ENCODE measurements around the gene SLC35F3. TPM values are rescaled to one million over a fixed set of nuclear protein-coding genes. Genes with fewer than 3 reads are reported as not detected.

SLC35F3 gene
- total RNA-seq, 5 donors from 2014 or later (not counting 1 experiment from before 2014, with no cell fraction given): 0.19 to 4.6 (median 1.3) TPM; not detected in 1

- Histone ChIP-seq H3K9me3 (no peaks in the 10 kb centered on the region), H3K4me3 (ENCODE audit: control insufficient read depth in 1 of 2, extremely low read depth in 1 of 2, low read length in 1 of 2) (peak overlapping the region; percentile 39 to 40), H3K27me3 (replicated peaks in 1 of 2; ENCODE audit: control insufficient read depth in 2 of 2, extremely low read depth in 1 of 2, insufficient read depth in 2 of 2, low read length in 1 of 2) (peaks cover 0 to 29% of the 10 kb centered on the region in 2 experiments), H3K4me1 (ENCODE audit: control insufficient read depth in 1 of 2, extremely low read depth in 1 of 2, insufficient read depth in 2 of 2, low read length in 2 of 2) (peaks cover 0 to 29% of the 10 kb centered on the region in 2 experiments), H3K27ac (ENCODE audit: low read length) (no peak overlapping the region), H3K36me3 (ENCODE audit: control insufficient read depth in 2 of 2, extremely low read depth in 1 of 2, insufficient read depth in 1 of 2, low read length in 1 of 2) (no peaks in the 10 kb centered on the region)
- ChIA-PET CTCF (interaction anchor here in 1 of 2 donors (2.6 kb wide), 1 partner anchor 95 kb away, joined by 10 read pairs; no protein-coding TSS in a partner anchor), POLR2A (no interaction called here)
- WGBS (ENCODE audit: insufficient coverage): 2% methylated on average over 68 of the region's 69 CpGs
- peak overlapping the region in 1 of 2 donors; percentile 63 for H3K27ac Mint-ChIP-seq
- peaks cover 5 to 32% (median 10%) of the 10 kb centered on the region in 3 donors for H3K4me1 Mint-ChIP-seq
- peak overlapping the region; percentile 57 to 82 (median 73) for H3K4me3 Mint-ChIP-seq
- peak in 16 of 35 experiments; percentile 4 to 57 (median 28) for DNase-seq
- peak; percentile 53 to 81 (median 72) for ATAC-seq (replicated peaks in 1 of 4)
- peaks cover 6 to 33% of the 10 kb centered on the region in 2 donors for H3K27me3 Mint-ChIP-seq
- H3K9me3 Mint-ChIP-seq: no peaks in the 10 kb centered on the region
- H3K36me3 Mint-ChIP-seq: no peaks in the 10 kb centered on the region
Observed at GRCh38 chr1:234214129-234214910, 309.8 kb downstream of the SLC35F3 start.

- peaks cover 6 to 33% of the 10 kb centered on the region in 2 donors for H3K27me3 Mint-ChIP-seq
- no peaks in the 10 kb centered on the region for H3K9me3 Mint-ChIP-seq
Observed at GRCh38 chr1:234214911-234215892, 310.7 kb downstream of the SLC35F3 start.

GRCh38 chr1:234216116-234216703, 311.7 kb downstream of the SLC35F3 start:
- ChIA-PET POLR2A (no interaction called here), CTCF (interaction anchor here in 1 of 2 donors (0.7 kb wide), 1 partner anchor 13 kb away, joined by 3 read pairs; no protein-coding TSS in a partner anchor)
- WGBS (ENCODE audit: insufficient coverage): 70% methylated on average over 5 of the region's 8 CpGs
- no peaks in the 10 kb centered on the region for H3K36me3 ChIP-seq (ENCODE audit: control insufficient read depth in 2 of 2, extremely low read depth in 1 of 2, insufficient read depth in 1 of 2, low read length in 1 of 2)
- ATAC-seq (replicated peaks in 1 of 4): no peak
- no peak overlapping the region for H3K4me3 ChIP-seq (ENCODE audit: control insufficient read depth in 1 of 2, extremely low read depth in 1 of 2, low read length in 1 of 2)
- no peaks in the 10 kb centered on the region for H3K36me3 Mint-ChIP-seq
- peaks cover 5 to 32% (median 10%) of the 10 kb centered on the region in 3 donors for H3K4me1 Mint-ChIP-seq
- no peak overlapping the region for H3K27ac ChIP-seq (ENCODE audit: low read length)
- H3K9me3 ChIP-seq: no peaks in the 10 kb centered on the region
- H3K27me3 ChIP-seq (replicated peaks in 1 of 2; ENCODE audit: control insufficient read depth in 2 of 2, extremely low read depth in 1 of 2, insufficient read depth in 2 of 2, low read length in 1 of 2): peaks cover 0 to 29% of the 10 kb centered on the region in 2 experiments
- peaks cover 6 to 33% of the 10 kb centered on the region in 2 donors for H3K27me3 Mint-ChIP-seq
- DNase-seq: no peak
- peak overlapping the region in 2 of 3 donors; percentile 36 to 63 for H3K4me3 Mint-ChIP-seq
- peaks cover 0 to 29% of the 10 kb centered on the region in 2 experiments for H3K4me1 ChIP-seq (ENCODE audit: control insufficient read depth in 1 of 2, extremely low read depth in 1 of 2, insufficient read depth in 2 of 2, low read length in 2 of 2)
- no peaks in the 10 kb centered on the region for H3K9me3 Mint-ChIP-seq
- H3K27ac Mint-ChIP-seq: no peak overlapping the region

More at GRCh38 chr1:234214911-234215892, 310.7 kb downstream of the SLC35F3 start:
- ChIA-PET CTCF (no interaction called here), POLR2A (no interaction called here)
- peaks cover 5 to 32% (median 10%) of the 10 kb centered on the region in 3 donors for H3K4me1 Mint-ChIP-seq
- H3K36me3 ChIP-seq (ENCODE audit: control insufficient read depth in 2 of 2, extremely low read depth in 1 of 2, insufficient read depth in 1 of 2, low read length in 1 of 2): no peaks in the 10 kb centered on the region
- H3K4me1 ChIP-seq (ENCODE audit: control insufficient read depth in 1 of 2, extremely low read depth in 1 of 2, insufficient read depth in 2 of 2, low read length in 2 of 2): peaks cover 0 to 29% of the 10 kb centered on the region in 2 experiments
- H3K36me3 Mint-ChIP-seq: no peaks in the 10 kb centered on the region
- H3K4me3 ChIP-seq (ENCODE audit: control insufficient read depth in 1 of 2, extremely low read depth in 1 of 2, low read length in 1 of 2): peak overlapping the region; percentile 38 to 40
- 80% methylated on average over 17 of the region's 20 CpGs for WGBS (ENCODE audit: insufficient coverage)
- peaks cover 0 to 29% of the 10 kb centered on the region in 2 experiments for H3K27me3 ChIP-seq (replicated peaks in 1 of 2; ENCODE audit: control insufficient read depth in 2 of 2, extremely low read depth in 1 of 2, insufficient read depth in 2 of 2, low read length in 1 of 2)
- H3K27ac ChIP-seq (ENCODE audit: low read length): no peak overlapping the region
- peak overlapping the region in 2 of 3 donors; percentile 36 to 73 for H3K4me3 Mint-ChIP-seq
- no peaks in the 10 kb centered on the region for H3K9me3 ChIP-seq
- ATAC-seq (replicated peaks in 1 of 4) (no peak), DNase-seq (no peak)
- no peak overlapping the region for H3K27ac Mint-ChIP-seq

- Histone ChIP-seq H3K27me3 (replicated peaks in 1 of 2; ENCODE audit: control insufficient read depth in 2 of 2, extremely low read depth in 1 of 2, insufficient read depth in 2 of 2, low read length in 1 of 2) (peaks cover 0 to 31% of the 10 kb centered on the region in 2 experiments), H3K36me3 (ENCODE audit: control insufficient read depth in 2 of 2, extremely low read depth in 1 of 2, insufficient read depth in 1 of 2, low read length in 1 of 2) (no peaks in the 10 kb centered on the region), H3K9me3 (no peaks in the 10 kb centered on the region), H3K27ac (ENCODE audit: low read length) (no peak overlapping the region), H3K4me1 (ENCODE audit: control insufficient read depth in 1 of 2, extremely low read depth in 1 of 2, insufficient read depth in 2 of 2, low read length in 2 of 2) (peaks cover 0 to 29% of the 10 kb centered on the region in 2 experiments), H3K4me3 (ENCODE audit: control insufficient read depth in 1 of 2, extremely low read depth in 1 of 2, low read length in 1 of 2) (no peak overlapping the region)
- 58% methylated on average over 2 of the region's 4 CpGs for WGBS (ENCODE audit: insufficient coverage)
- Mint-ChIP-seq H3K9me3 (no peaks in the 10 kb centered on the region), H3K4me1 (peaks cover 5 to 32% (median 10%) of the 10 kb centered on the region in 3 donors), H3K4me3 (no peak overlapping the region), H3K27ac (no peak overlapping the region), H3K36me3 (no peaks in the 10 kb centered on the region), H3K27me3 (peaks cover 6 to 24% of the 10 kb centered on the region in 2 donors)
- DNase-seq (no peak), ATAC-seq (replicated peaks in 1 of 4) (no peak)
- ChIA-PET CTCF (no interaction called here), POLR2A (no interaction called here)
Observed at GRCh38 chr1:234217316-234217840, 312.9 kb downstream of the SLC35F3 start.

GRCh38 chr1:234218078-234218477, 313.6 kb downstream of the SLC35F3 start:
- Histone ChIP-seq H3K27ac (ENCODE audit: low read length) (no peak overlapping the region), H3K4me3 (ENCODE audit: control insufficient read depth in 1 of 2, extremely low read depth in 1 of 2, low read length in 1 of 2) (no peak overlapping the region), H3K4me1 (ENCODE audit: control insufficient read depth in 1 of 2, extremely low read depth in 1 of 2, insufficient read depth in 2 of 2, low read length in 2 of 2) (peaks cover 0 to 25% of the 10 kb centered on the region in 2 experiments), H3K36me3 (ENCODE audit: control insufficient read depth in 2 of 2, extremely low read depth in 1 of 2, insufficient read depth in 1 of 2, low read length in 1 of 2) (no peaks in the 10 kb centered on the region), H3K27me3 (replicated peaks in 1 of 2; ENCODE audit: control insufficient read depth in 2 of 2, extremely low read depth in 1 of 2, insufficient read depth in 2 of 2, low read length in 1 of 2) (peaks cover 0 to 33% of the 10 kb centered on the region in 2 experiments), H3K9me3 (no peaks in the 10 kb centered on the region)
- no peak overlapping the region for H3K4me3 Mint-ChIP-seq
- DNase-seq (no peak), ATAC-seq (replicated peaks in 1 of 4) (no peak)
- POLR2A ChIA-PET: no interaction called here
- no CpG with 5 or more reads among the region's 3 CpGs for WGBS (ENCODE audit: insufficient coverage)
- no peak overlapping the region for H3K27ac Mint-ChIP-seq
- H3K4me1 Mint-ChIP-seq: peaks cover 5 to 28% (median 9%) of the 10 kb centered on the region in 3 donors
- H3K27me3 Mint-ChIP-seq: peaks cover 3 to 24% of the 10 kb centered on the region in 2 donors
- CTCF ChIA-PET: no interaction called here
- no peaks in the 10 kb centered on the region for H3K36me3 Mint-ChIP-seq
- H3K9me3 Mint-ChIP-seq: no peaks in the 10 kb centered on the region
